ENCODE data around the gene DET1. TPM values are rescaled to one million over a fixed set of nuclear protein-coding genes. Genes with fewer than 3 reads are reported as not detected.

Gene DET1
- total and polyA plus RNA-seq, 11 donors, result 3.2 to 12.4 (median 7.2) TPM

Other genes starting within 250 kb of the DET1 start
- gene MRPL46, start 79.3 kb downstream of the DET1 start, total RNA-seq, result 100 to 1,000 TPM in 1 of 9 donors, 10 to 100 TPM in 8; 40.7 to 113 (median 75.2) TPM
- 10 to 100 TPM; 79.5 to 92.8 TPM for gene MRPL46, start 79.3 kb downstream of the DET1 start, polyA plus RNA-seq
- gene MRPS11, start 79.0 kb downstream of the DET1 start, total RNA-seq, result 10 to 100 TPM; 49.7 to 72.7 (median 59.0) TPM
- 10 to 100 TPM; 73.2 to 77.9 TPM for gene MRPS11, start 79.0 kb downstream of the DET1 start, polyA plus RNA-seq
- 10 to 100 TPM in 2 of 9 donors, 1 to 10 TPM in 7; 4.5 to 11.9 (median 6.6) TPM for gene AEN, start 74.7 kb upstream of the DET1 start, total RNA-seq
- gene AEN, start 74.7 kb upstream of the DET1 start, polyA plus RNA-seq, result 10 to 100 TPM in 1 of 2 donors, 1 to 10 TPM in 1; 3.8 to 21.8 TPM
- gene ISG20, start 92.3 kb upstream of the DET1 start, total RNA-seq, result 10 to 100 TPM in 2 of 9 donors, 1 to 10 TPM in 7; 1.5 to 24.2 (median 4.9) TPM
- 10 to 100 TPM in 1 of 2 donors, 1 to 10 TPM in 1; 3.1 to 10.3 TPM for gene ISG20, start 92.3 kb upstream of the DET1 start, polyA plus RNA-seq

Data from heart left ventricle (tissue), 11 donors.